Ascending aorta (tissue), 2 donors: Measurements from ENCODE around the gene CSPG5. TPM values are rescaled to one million over a fixed set of nuclear protein-coding genes. Genes with fewer than 3 reads are reported as not detected.

Experiments
- DNase-seq, 2 donors: peaks; one replicate each; pipeline ENCODE4 v3.0.0-alpha.2; 2019; ENCODE audit warnings: low spot score in 2 of 2
- H3K27ac ChIP-seq, 2 donors: fragments of 200-600 bp; sonication (generic); one replicate each; pipeline ENCODE4 v1.5.1; 2016 to 2017; ENCODE audit warnings: mild to moderate bottlenecking in 1 of 2
- H3K27me3 ChIP-seq: fragments of 200-600 bp; sonication (generic); one replicate; pipeline ENCODE4 v1.5.1; 2017
- H3K36me3 ChIP-seq, 2 donors: fragments of 200-600 bp; sonication (generic); one replicate each; pipeline ENCODE4 v1.5.1; 2016
- H3K4me1 ChIP-seq, 2 donors: fragments of 200-600 bp; sonication (generic); one replicate each; pipeline ENCODE4 v1.5.1; 2016 to 2017; ENCODE audit warnings: mild to moderate bottlenecking in 1 of 2
- H3K4me3 ChIP-seq, 2 donors: fragments of 200-600 bp; sonication (generic); one replicate each; pipeline ENCODE4 v1.5.1; 2016 to 2017; ENCODE audit warnings: mild to moderate bottlenecking in 1 of 2
- H3K9me3 ChIP-seq, 2 donors: fragments of 200-600 bp; sonication (generic); one replicate each; pipeline ENCODE4 v1.5.1; 2016
- intact Hi-C: fragments of 100-400 bp; cut with DNase I; formaldehyde crosslinking; loops from one replicate; pipeline ENCODE4 v1.15.1; 2023
- total RNA-seq: library from RNA; depleted of rRNA; stranded (reverse); fragments of >200 nt; gene quantifications from one replicate; pipeline ENCODE4 v1.1.0, GENCODE V29; 2016
- TF ChIP-seq, protein P1 (sequence below), 3 experiments: fragments of 200-600 bp in 2 of 3; fragments of 450-650 bp in 1 of 3; sonication (generic) in 2 of 3; IDR thresholded peaks; one replicate each; pipeline ENCODE4 v1.5.1; 2016 to 2019; ENCODE audit warnings: antibody characterized with exemption in 3 of 3, mild to moderate bottlenecking in 1 of 3, moderate library complexity in 1 of 3

CSPG5 gene, protein sequence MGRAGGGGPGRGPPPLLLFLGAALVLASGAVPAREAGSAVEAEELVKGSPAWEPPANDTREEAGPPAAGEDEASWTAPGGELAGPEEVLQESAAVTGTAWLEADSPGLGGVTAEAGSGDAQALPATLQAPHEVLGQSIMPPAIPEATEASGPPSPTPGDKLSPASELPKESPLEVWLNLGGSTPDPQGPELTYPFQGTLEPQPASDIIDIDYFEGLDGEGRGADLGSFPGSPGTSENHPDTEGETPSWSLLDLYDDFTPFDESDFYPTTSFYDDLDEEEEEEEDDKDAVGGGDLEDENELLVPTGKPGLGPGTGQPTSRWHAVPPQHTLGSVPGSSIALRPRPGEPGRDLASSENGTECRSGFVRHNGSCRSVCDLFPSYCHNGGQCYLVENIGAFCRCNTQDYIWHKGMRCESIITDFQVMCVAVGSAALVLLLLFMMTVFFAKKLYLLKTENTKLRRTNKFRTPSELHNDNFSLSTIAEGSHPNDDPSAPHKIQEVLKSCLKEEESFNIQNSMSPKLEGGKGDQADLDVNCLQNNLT
- total RNA-seq, result 1.7 TPM

DNA sequence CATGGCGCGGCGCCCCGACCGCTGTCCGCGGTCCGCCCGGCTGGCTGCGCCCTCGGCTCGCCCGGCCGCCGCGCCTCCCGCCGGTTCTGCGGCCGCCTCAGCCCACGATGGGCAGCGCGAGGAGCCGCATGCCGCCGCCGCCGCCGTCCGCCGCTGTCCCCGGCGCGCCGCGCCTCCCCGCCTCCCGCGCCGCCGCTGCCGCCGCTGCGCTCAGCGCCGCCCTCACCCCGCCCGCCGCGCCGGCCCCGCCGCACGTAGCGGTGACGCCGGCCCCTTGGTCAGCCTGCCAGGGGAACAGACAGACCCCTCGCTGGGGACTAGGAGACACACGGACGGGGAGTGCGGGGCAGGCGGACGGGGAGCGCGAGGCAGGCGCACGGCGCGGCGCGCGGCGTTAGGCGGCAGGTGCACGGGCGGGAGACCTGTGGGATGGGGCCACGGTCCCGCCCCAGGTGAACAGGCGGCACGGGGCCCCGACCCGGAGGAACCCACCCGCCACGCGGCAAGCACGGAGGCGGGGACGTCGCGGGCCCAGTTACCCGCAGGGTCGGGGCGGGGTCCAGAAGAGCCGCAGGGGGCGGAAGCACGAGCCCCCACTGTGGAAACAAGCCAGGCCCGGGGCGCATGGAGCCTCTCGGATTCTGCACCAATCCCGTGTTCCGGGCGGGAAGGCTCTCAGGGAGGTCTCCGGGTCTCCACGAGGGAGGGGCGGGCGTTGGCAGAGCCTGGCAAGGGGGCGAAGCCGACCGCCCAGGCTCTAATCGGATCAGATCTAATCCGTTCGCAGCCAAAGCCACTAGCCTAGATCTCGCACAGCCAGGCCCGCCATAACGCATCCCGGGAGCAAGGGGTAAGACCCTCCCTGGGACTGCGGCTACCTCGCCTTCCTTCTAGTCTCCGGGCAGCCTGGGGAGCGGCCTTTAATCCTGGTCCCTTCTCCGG lies at the start of gene CSPG5:
Gene CSPG5, minus strand, starts transcription at position 175 of the 942 bp plus-strand sequence. Its CDS starts 172 bp downstream, at position 3.
- no peak for DNase-seq
- Histone ChIP-seq H3K27me3 (no peaks in the 10 kb centered on the region), H3K4me1 (peaks cover 0 to 10% of the 10 kb centered on the region in 2 donors), H3K4me3 (peak within 1 kb of the TSS; percentile 76 to 86), H3K36me3 (no peaks in the 10 kb centered on the region), H3K9me3 (no peaks in the 10 kb centered on the region), H3K27ac (no peak within 1 kb of the TSS)
- TF ChIP-seq, protein P1, sequence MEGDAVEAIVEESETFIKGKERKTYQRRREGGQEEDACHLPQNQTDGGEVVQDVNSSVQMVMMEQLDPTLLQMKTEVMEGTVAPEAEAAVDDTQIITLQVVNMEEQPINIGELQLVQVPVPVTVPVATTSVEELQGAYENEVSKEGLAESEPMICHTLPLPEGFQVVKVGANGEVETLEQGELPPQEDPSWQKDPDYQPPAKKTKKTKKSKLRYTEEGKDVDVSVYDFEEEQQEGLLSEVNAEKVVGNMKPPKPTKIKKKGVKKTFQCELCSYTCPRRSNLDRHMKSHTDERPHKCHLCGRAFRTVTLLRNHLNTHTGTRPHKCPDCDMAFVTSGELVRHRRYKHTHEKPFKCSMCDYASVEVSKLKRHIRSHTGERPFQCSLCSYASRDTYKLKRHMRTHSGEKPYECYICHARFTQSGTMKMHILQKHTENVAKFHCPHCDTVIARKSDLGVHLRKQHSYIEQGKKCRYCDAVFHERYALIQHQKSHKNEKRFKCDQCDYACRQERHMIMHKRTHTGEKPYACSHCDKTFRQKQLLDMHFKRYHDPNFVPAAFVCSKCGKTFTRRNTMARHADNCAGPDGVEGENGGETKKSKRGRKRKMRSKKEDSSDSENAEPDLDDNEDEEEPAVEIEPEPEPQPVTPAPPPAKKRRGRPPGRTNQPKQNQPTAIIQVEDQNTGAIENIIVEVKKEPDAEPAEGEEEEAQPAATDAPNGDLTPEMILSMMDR (IDR thresholded peaks at IDR 0.05), result no peak
- intact Hi-C loops, result loop anchor here (2.0 kb wide), 1 partner anchor 34 kb away; no protein-coding TSS in a partner anchor

DNA sequence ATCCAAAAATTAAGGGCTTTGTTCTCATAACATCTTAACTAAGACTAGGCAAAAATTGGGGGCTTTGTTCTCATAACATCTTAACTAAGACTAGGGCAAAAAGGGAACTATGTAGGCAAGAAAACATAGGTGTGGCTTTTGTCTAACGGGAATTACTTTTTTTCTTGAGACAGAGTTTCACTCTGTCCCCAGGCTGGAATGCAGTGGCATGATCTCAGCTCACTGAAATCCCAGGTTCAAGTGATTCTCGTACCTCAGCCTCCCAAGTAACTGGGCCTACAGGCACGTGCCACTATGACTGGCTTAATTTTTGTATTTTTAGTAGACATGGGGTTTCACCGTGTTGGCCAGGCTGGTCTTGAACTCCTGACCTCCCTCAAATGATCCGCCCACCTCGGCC lies 49.8 kb upstream of the CSPG5 start:
- no peak overlapping the region for H3K4me3 ChIP-seq
- H3K27me3 ChIP-seq, result no peaks in the 10 kb centered on the region
- DNase-seq, result no peak
- H3K36me3 ChIP-seq, result peaks cover 17 to 70% of the 10 kb centered on the region in 2 donors
- TF ChIP-seq, protein P1 (IDR thresholded peaks at IDR 0.05), result no peak
- H3K4me1 ChIP-seq, result no peaks in the 10 kb centered on the region
- intact Hi-C loops, result no loop called here
- H3K27ac ChIP-seq, result no peak overlapping the region
- H3K9me3 ChIP-seq, result no peaks in the 10 kb centered on the region

DNA sequence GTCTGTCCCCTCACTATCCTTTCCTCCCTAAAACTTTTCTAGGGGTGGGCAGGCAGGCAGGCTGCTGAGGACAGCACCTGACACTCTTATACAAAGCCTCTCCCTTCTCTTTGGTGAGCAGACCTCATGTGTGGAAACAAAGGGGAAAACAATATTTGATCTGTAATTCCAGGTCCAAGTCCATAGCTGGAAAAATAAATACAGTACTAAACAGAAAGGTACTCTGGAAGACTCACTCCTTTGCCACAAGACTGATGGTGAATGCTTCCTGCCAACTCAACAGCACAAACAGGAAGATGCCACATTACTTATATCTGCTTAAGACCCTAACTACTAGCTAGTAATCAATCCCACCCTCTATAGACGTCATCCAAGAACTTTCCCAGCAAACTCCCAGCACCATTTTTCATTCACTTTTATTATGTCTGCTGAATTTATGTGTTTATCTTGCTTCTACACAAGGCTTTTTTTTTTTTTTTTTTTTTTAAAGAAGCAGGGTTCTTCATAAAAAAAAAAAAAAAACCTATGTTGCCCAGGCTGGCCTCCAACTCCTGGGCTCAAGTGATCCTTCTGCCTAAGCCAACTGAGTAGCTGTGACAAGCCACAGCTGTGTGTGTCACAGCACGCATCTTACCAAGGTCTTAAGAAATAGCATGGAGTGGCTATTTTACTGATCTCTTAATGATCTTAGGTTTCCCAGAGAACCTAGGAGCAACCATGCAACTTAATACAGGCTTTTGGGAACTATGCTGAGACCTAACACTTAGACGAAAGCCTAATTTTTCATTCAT lies 44.2 kb upstream of the CSPG5 start:
- peaks cover 35 to 69% of the 10 kb centered on the region in 2 donors for H3K36me3 ChIP-seq

DNA sequence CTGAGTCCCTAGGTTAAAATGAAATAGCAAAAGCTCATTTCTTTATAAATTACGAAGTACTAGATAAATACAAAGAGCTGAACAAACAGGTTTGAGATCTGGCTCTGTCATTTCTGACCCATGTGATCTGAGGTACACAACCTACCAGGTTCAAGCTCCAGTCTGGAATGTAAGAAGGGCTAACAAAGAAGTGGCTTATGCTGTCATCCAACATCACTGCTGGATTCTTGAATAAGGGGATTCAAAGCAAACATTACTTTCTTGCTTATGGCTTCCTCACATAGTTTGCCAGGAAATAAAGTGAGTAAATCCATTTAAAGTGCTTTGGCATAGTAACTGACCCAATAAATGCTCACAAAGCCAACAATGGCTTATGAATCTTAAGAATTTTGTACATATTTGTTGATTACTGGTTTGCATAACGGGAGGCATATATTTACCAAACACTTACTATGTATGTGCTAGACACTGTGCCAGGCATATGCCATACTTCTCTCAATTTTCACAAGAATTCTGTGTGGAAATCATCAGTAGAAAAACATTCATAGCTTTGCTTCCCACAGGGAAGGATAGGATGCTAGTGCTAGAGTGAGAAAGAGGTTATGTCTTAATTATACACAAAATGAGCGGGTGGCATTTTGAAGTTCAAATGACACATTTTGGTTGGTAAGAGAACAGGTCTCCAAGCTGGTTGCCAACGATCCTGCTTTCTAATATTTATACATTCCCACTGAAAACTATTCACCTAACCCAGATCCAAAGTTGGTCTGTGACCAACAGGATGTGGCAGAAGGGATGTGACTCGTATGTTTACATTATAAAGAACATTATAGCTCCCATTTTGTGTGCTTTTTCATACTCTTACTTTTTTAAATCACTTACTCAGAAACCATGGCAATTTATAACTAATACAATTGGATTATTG lies 38.7 kb upstream of the CSPG5 start:
- Histone ChIP-seq H3K4me3 (no peak overlapping the region), H3K27me3 (no peaks in the 10 kb centered on the region), H3K4me1 (peaks cover 0 to 5% of the 10 kb centered on the region in 2 donors), H3K9me3 (no peaks in the 10 kb centered on the region), H3K27ac (no peak overlapping the region), H3K36me3 (peaks cover 27 to 55% of the 10 kb centered on the region in 2 donors)
- no peak for DNase-seq
- intact Hi-C loops, result no loop called here
- TF ChIP-seq, protein P1 (IDR thresholded peaks at IDR 0.05), result no peak

More for the DNA sequence above, 44.2 kb upstream of the CSPG5 start:
- TF ChIP-seq, protein P1 (IDR thresholded peaks at IDR 0.05), result no peak
- H3K4me1 ChIP-seq, result no peaks in the 10 kb centered on the region
- DNase-seq, result no peak
- H3K9me3 ChIP-seq, result no peaks in the 10 kb centered on the region
- no peaks in the 10 kb centered on the region for H3K27me3 ChIP-seq
- intact Hi-C loops, result no loop called here
- H3K27ac ChIP-seq, result no peak overlapping the region
- no peak overlapping the region for H3K4me3 ChIP-seq
